SHP77 (cell line): ENCODE measurements around the gene CDKL5.

ENCODE experiments used
- DNase-seq, 2 experiments: peaks; one replicate each; lab custom pipeline; 2025; lab: John Stamatoyannopoulos, UW

CDKL5 gene

GRCh38 chrX:18647621-18648020, 222.2 kb downstream of the CDKL5 start:
- DNase-seq: no peak

GRCh38 chrX:18649498-18649951, 224.1 kb downstream of the CDKL5 start:
- no peak for DNase-seq

- DNase-seq: no peak
These were observed 225.3 kb downstream of the CDKL5 start for GRCh38 chrX:18650662-18651061.

- DNase-seq: no peak
These were observed 227.2 kb downstream of the CDKL5 start for GRCh38 chrX:18652636-18653035.

- DNase-seq: no peak
These were observed 229.7 kb downstream of the CDKL5 start for GRCh38 chrX:18654875-18655836.

- no peak for DNase-seq
These were observed 235.9 kb downstream of the CDKL5 start for GRCh38 chrX:18661273-18661672.

GRCh38 chrX:18664947-18665346, 239.5 kb downstream of the CDKL5 start:
- DNase-seq: no peak

- DNase-seq: no peak
These were observed 241.2 kb downstream of the CDKL5 start for GRCh38 chrX:18666614-18667013.

GRCh38 chrX:18668071-18668835, 242.8 kb downstream of the CDKL5 start:
- no peak for DNase-seq

- DNase-seq: no peak
These were observed 246.6 kb downstream of the CDKL5 start, which contains the start of gene RS1 for GRCh38 chrX:18672008-18672407. Gene RS1, minus strand, starts transcription at chrX:18672108. Its CDS starts 40 bp downstream, at chrX:18672068.

- no peak for DNase-seq
These were observed 249.0 kb downstream of the CDKL5 start for GRCh38 chrX:18674417-18674787.

GRCh38 chrX:18674788-18675735, 249.7 kb downstream of the CDKL5 start:
- DNase-seq: peak; percentile 11 to 48

GRCh38 chrX:18676050-18676449, 250.6 kb downstream of the CDKL5 start:
- no peak for DNase-seq

GRCh38 chrX:18676470-18676869, 251.1 kb downstream of the CDKL5 start:
- DNase-seq: no peak

- DNase-seq: no peak
These were observed 251.9 kb downstream of the CDKL5 start for GRCh38 chrX:18677161-18677869.

GRCh38 chrX:18681996-18682395, 256.6 kb downstream of the CDKL5 start:
- no peak for DNase-seq

GRCh38 chrX:18682979-18683387, 257.6 kb downstream of the CDKL5 start:
- DNase-seq: no peak

GRCh38 chrX:18687856-18688495, 262.6 kb downstream of the CDKL5 start:
- DNase-seq: no peak

GRCh38 chrX:18691431-18691830, 266.0 kb downstream of the CDKL5 start:
- no peak for DNase-seq

- no peak for DNase-seq
These were observed 267.1 kb downstream of the CDKL5 start for GRCh38 chrX:18692541-18692940.

GRCh38 chrX:18696653-18697052, 271.2 kb downstream of the CDKL5 start:
- no peak for DNase-seq
